ENCODE results near the gene REPIN1.

Gene REPIN1

DNA sequence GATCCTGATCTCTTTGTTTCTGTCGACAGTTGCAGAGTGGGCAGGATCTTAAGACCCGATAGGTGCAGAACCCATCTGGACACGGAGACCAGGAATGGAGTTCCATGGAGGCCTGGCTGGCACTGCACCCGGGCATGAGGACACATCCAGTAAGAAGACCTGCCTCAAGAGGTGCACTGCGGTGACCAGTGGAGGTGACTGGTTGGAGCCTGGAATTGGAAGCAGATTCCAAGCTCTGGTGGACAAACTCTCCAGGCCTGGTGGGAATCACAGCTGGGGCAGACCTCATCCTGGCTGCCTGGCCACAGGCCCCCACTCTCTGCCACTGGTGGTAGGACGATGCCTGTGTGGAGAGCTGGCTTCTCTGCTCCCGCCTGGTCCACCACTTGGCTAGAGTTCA, 41.5 kb downstream of the REPIN1 start:
- Histone ChIP-seq H3K9me3 (ENCODE audit: insufficient read depth, low read length) (no peaks in the 10 kb centered on the region), H3K4me1 (ENCODE audit: low read length) (peaks cover 52% of the 10 kb centered on the region), H3K4me2 (ENCODE audit: low read length) (no peak overlapping the region), H2AFZ (ENCODE audit: low read depth, low read length) (no peak overlapping the region), H3K4me3 (ENCODE audit: low read length) (no peak overlapping the region), H4K20me1 (ENCODE audit: insufficient read depth, low read length) (no peaks in the 10 kb centered on the region), H3K9ac (ENCODE audit: low read length) (no peak overlapping the region), H3K27ac (ENCODE audit: low read length) (no peak overlapping the region), H3K36me3 (replicated peaks; ENCODE audit: low read depth, low read length) (peaks cover 38% of the 10 kb centered on the region), H3K27me3 (ENCODE audit: low read depth, low read length) (no peaks in the 10 kb centered on the region), H3K79me2 (ENCODE audit: low read length) (peaks cover 23% of the 10 kb centered on the region)
- TF ChIP-seq, protein P1, sequence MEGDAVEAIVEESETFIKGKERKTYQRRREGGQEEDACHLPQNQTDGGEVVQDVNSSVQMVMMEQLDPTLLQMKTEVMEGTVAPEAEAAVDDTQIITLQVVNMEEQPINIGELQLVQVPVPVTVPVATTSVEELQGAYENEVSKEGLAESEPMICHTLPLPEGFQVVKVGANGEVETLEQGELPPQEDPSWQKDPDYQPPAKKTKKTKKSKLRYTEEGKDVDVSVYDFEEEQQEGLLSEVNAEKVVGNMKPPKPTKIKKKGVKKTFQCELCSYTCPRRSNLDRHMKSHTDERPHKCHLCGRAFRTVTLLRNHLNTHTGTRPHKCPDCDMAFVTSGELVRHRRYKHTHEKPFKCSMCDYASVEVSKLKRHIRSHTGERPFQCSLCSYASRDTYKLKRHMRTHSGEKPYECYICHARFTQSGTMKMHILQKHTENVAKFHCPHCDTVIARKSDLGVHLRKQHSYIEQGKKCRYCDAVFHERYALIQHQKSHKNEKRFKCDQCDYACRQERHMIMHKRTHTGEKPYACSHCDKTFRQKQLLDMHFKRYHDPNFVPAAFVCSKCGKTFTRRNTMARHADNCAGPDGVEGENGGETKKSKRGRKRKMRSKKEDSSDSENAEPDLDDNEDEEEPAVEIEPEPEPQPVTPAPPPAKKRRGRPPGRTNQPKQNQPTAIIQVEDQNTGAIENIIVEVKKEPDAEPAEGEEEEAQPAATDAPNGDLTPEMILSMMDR (IDR thresholded peaks at IDR 0.05; ENCODE audit: low read depth, low read length) = no peak
- no peak for TF ChIP-seq EZH2phosphoT487 (IDR thresholded peaks at IDR 0.05; ENCODE audit: low read depth)

DNA sequence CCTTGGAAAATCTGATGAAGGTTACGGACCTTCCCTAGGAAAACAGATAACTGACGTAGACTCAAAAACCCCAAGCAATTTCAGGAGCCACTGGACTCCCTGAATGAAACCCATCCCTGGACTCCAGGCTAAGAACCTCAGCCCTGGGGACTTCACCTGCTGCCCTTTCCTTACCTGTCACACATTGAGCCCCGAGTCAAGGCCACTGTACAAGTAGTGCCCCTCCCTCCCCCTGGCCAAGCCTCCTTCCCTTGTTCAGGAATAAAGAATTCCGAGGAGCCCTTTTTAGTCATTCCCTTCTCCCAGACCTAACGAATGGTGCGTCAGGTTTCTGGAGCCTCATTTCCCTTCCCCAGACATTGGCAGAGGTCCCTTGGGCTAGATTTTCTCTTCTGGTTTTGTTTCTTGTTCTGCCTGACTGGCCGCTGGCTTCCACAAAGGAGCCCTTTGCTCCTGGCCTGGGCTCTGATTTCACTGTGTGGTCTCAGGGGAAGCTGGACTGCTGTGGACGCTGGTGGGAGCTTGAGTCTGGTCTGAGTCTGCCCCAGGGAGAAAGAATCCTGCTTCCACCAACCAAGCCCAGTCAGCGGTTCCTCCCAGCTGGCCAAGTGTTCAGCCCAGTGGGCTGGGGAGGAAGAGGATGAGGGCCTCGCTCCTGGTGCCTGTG, 42.2 kb downstream of the REPIN1 start:
- peaks cover 38% of the 10 kb centered on the region for H3K36me3 ChIP-seq (replicated peaks; ENCODE audit: low read depth, low read length)
- H3K79me2 ChIP-seq (ENCODE audit: low read length) = peaks cover 19% of the 10 kb centered on the region
- no peaks in the 10 kb centered on the region for H3K27me3 ChIP-seq (ENCODE audit: low read depth, low read length)
- H3K4me2 ChIP-seq (ENCODE audit: low read length) = no peak overlapping the region
- TF ChIP-seq, protein P1 (IDR thresholded peaks at IDR 0.05; ENCODE audit: low read depth, low read length) = no peak
- no peak for TF ChIP-seq EZH2phosphoT487 (IDR thresholded peaks at IDR 0.05; ENCODE audit: low read depth)
- no peak overlapping the region for H2AFZ ChIP-seq (ENCODE audit: low read depth, low read length)
- no peaks in the 10 kb centered on the region for H3K9me3 ChIP-seq (ENCODE audit: insufficient read depth, low read length)
- no peak overlapping the region for H3K9ac ChIP-seq (ENCODE audit: low read length)
- no peaks in the 10 kb centered on the region for H4K20me1 ChIP-seq (ENCODE audit: insufficient read depth, low read length)
- H3K4me3 ChIP-seq (ENCODE audit: low read length) = no peak overlapping the region
- H3K27ac ChIP-seq (ENCODE audit: low read length) = no peak overlapping the region
- peaks cover 58% of the 10 kb centered on the region for H3K4me1 ChIP-seq (ENCODE audit: low read length)

DNA sequence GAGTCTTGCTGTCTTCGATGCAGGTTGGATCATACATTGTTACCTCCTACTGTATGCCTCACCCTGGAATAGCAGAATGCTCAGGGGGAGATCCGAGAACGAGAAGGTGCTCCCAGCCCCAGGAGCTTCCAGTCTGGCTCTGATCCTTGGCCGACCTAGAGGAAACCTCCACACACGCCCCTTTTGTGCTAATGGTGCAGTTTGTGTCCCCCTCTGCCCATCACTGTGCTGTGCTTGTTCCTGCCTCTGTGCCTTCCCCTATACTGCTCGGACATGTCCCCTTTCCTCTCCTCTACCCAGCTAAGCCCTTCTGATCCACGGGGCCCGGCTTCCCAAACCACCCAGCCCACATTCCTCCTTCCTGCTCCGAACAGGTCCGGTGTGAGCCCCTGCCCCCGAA, 43.0 kb downstream of the REPIN1 start:
- Histone ChIP-seq H3K9ac (ENCODE audit: low read length) (no peak overlapping the region), H3K27ac (ENCODE audit: low read length) (no peak overlapping the region), H3K27me3 (ENCODE audit: low read depth, low read length) (no peaks in the 10 kb centered on the region), H3K4me2 (ENCODE audit: low read length) (no peak overlapping the region), H3K4me1 (ENCODE audit: low read length) (peaks cover 55% of the 10 kb centered on the region), H2AFZ (ENCODE audit: low read depth, low read length) (no peak overlapping the region), H3K4me3 (ENCODE audit: low read length) (no peak overlapping the region), H3K36me3 (replicated peaks; ENCODE audit: low read depth, low read length) (peaks cover 38% of the 10 kb centered on the region), H4K20me1 (ENCODE audit: insufficient read depth, low read length) (no peaks in the 10 kb centered on the region), H3K79me2 (ENCODE audit: low read length) (peaks cover 11% of the 10 kb centered on the region; the same call in 1 of the 2 replicates), H3K9me3 (ENCODE audit: insufficient read depth, low read length) (no peaks in the 10 kb centered on the region)
- no peak for TF ChIP-seq EZH2phosphoT487 (IDR thresholded peaks at IDR 0.05; ENCODE audit: low read depth)
- TF ChIP-seq, protein P1 (IDR thresholded peaks at IDR 0.05; ENCODE audit: low read depth, low read length) = no peak

DNA sequence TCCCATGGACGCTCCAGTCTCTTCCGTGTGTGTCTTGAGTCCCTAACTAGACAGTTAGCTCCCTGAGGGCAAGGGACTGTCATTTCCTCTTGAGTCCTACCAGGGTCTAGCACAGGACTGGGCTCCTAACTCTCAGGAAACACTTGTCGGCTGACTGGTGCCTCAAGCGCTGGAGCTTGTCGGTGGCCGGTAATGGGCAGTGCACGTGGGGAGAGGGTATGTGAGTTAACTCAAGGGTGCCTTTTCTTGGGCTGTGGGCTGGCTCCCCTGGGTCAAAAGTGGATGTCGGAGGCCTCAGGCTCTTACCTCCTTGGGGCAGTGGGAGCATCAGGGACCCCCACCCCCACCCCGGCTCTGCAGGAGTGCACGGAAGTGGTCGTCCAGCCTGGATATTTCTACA, 43.4 kb downstream of the REPIN1 start:
- Histone ChIP-seq H3K79me2 (ENCODE audit: low read length) (peaks cover 10% of the 10 kb centered on the region; the same call in 1 of the 2 replicates), H3K9ac (ENCODE audit: low read length) (no peak overlapping the region), H3K27ac (ENCODE audit: low read length) (no peak overlapping the region), H3K36me3 (replicated peaks; ENCODE audit: low read depth, low read length) (peaks cover 38% of the 10 kb centered on the region), H3K4me2 (ENCODE audit: low read length) (no peak overlapping the region), H3K9me3 (ENCODE audit: insufficient read depth, low read length) (no peaks in the 10 kb centered on the region), H3K27me3 (ENCODE audit: low read depth, low read length) (no peaks in the 10 kb centered on the region), H4K20me1 (ENCODE audit: insufficient read depth, low read length) (no peaks in the 10 kb centered on the region), H3K4me3 (ENCODE audit: low read length) (no peak overlapping the region), H3K4me1 (ENCODE audit: low read length) (peaks cover 51% of the 10 kb centered on the region), H2AFZ (ENCODE audit: low read depth, low read length) (no peak overlapping the region)
- TF ChIP-seq EZH2phosphoT487 (IDR thresholded peaks at IDR 0.05; ENCODE audit: low read depth) = no peak

Measured in OCI-LY3 (cell line).